NCI-H2029 (cell line): ENCODE results near the gene MOG.

Experiments
- DNase-seq: peaks from one replicate; lab custom pipeline; 2025; lab: John Stamatoyannopoulos, UW

Gene MOG

GRCh38 chr6:29676981-29677601, 20.2 kb downstream of the MOG start:
- DNase-seq, result peak; percentile 27

GRCh38 chr6:29678114-29678513, 21.2 kb downstream of the MOG start:
- no peak for DNase-seq

DNA sequence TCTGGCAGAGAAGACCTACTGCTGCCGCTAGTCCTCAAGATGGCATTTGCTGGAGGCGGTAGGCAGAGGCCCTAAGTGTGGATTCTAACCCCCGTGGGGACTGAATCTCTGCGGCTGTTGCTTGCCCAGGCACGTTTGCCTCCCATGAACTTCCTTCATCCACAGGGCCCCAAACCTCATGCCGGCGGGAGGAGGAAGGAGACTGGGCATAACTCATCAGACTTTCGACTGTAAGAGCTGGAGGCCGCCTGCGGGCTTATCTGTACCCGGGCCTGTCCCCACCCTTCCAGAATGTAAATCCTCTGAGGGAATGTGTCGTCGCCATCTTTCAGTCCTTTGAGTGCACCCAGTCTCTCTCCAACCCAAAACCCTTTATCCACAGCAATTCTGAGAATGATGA, 23.1 kb downstream of the MOG start:
- no peak for DNase-seq

- DNase-seq, result no peak
These were observed 23.5 kb downstream of the MOG start for GRCh38 chr6:29680416-29680815.

DNA sequence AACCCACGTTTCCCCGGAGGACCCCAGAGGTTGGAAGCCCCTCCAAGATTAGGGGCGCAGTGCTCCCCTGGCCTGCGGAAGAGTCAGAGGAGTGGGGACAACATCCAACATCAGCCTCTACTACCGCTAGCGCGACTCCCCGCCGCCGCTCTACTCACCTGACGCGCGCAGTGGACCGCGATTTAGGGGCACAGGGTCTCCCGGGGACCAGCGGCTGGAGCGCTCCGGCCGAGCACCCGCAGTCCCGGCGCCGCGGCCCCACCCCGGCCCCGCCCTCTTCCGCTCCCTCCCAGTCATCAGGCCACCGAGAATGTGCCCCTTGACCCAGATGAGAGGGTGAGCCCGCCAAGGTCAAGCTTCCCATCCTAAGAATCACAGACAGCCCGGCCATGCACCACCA, 24.0 kb downstream of the MOG start, which contains the start of gene ZFP57:
Gene ZFP57, minus strand, starts transcription at position 249 of the 400 bp plus-strand sequence. CDS start 4,149 bp downstream, outside the sequence.
- DNase-seq, result no peak

- no peak for DNase-seq
These were observed 24.9 kb downstream of the MOG start for GRCh38 chr6:29681811-29682210.

- DNase-seq, result no peak
These were observed 28.9 kb downstream of the MOG start for GRCh38 chr6:29685718-29686326.

GRCh38 chr6:29694637-29695036, 37.7 kb downstream of the MOG start:
- no peak for DNase-seq

DNA sequence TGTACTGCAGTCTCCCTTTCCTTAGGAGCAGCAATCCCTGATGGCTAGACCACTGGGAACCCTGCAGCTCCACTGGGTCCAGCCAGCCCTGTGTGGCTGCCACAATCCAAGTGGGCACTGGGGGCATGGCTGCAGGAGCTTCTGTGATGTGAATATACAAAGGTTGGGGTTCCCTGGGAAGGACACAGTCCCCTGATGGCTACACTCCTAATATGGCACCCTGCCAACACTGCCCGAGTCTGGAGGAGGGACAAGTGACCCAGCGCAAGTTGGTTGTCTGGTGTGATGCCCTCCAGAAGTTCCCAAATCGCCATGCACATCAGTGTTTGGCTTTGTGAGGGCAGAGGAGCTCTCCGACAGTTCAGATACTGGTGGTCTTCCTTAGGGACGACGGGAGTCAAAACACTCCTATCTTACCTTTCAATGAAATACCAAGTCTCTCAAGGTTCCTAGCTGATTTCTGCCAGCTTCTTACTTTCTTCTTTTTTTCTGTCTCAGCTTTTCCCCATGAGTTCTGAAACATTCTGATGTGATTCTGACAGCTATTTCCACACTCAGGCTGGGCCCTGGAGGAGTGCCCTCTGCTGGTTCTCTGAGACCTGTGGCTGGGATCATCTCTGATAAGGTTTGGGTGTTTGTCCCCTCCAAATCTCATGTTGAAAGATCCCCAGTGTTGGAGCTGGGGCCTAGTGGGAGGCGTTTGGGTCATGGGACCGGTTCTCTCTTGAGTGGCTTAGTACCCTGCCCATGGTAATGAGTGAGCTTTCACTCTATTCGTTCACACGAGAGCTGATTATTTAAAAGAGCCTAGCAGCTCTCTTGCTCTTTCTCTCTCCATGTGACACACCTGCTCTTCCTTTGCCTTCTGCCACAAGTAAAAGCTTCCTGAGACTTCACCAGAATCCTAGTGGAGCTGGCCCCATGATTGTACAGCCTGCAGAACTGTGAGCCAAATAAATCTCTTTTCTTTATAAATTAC, 39.5 kb downstream of the MOG start:
- no peak for DNase-seq

DNA sequence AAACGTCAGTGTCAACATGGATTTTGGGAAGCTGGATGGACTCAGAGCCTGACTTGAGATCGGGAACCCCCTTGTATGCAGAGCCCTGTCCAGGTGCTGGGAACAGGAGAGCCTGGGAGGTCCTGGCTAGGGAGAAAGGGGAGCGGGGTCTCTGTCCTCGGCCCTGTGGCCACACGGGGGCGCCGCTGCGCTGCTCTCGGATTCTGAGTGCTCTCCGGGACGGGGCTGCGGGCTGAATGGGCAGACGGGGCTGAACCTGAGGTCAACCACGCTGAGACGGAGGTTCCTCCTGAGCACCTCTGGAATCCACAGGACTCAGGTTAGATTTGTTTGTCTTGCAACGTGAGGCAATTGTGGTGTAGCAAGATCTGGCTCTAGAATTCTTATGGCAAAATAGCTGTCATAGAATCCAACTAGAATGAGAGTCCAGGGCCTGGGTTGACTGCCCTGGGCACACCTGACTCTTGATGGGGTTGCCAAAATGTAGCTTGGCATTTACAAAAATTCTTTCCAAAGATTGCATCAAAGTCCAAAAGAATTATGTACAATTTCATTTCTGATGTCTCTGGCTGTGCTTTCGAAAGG, 45.7 kb downstream of the MOG start:
- DNase-seq, result no peak

- peak; percentile 5 for DNase-seq
These were observed 48.7 kb downstream of the MOG start for GRCh38 chr6:29705389-29706231.

DNA sequence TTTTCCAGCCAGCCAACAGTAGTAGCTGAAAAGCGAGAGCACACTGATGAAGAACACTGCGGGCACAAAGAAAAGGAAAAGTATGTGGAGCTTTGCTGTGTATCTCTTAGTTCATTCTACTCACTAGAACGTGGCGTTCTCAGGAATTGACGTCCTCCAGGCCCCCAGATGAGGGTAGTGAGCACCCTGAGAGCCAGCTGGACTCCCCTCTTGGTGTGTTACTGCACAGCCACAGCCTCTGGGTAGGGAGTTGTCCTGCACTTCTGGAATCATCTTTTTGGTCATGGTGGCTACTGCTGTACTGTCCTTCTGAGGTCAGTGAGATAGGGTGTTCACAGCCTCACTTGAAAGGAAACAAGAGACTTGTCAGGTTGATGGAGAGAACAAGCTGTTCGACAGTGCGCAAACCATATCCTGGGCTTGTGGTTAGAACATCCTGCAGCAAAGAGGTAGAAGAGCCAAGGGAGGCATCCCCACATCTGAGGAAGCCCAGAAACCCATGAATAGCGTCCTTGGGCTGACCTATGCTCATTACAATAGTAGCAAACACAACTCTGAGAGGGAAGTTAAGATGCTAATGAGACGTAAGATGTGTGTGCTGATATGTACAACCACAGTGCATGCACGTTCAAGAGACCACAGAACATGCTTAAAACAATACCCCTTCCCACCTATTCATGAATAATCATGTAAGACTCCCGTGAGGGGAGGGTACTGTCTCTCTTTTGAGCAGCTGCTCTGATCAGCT, 51.7 kb downstream of the MOG start:
- DNase-seq, result no peak

DNA sequence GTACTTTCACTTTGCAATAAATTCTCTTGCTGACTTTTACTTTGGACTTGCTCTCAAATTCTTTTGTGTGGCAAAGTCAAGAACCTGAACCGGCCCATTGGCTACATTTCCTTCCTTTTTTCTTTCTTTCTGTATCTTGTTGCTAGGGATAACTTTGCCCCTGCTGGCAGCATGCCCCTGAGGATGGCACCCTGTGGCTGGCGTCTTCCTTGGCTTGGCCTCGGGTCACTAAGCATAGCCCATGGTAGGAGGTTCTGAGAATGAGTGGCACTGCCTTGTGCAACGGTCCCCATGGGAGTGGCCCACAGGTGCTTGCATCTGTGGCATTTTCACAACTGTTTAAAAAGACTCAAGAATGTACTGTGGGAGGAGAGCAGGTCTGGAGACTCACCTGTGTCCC, 52.3 kb downstream of the MOG start:
- no peak for DNase-seq

DNA sequence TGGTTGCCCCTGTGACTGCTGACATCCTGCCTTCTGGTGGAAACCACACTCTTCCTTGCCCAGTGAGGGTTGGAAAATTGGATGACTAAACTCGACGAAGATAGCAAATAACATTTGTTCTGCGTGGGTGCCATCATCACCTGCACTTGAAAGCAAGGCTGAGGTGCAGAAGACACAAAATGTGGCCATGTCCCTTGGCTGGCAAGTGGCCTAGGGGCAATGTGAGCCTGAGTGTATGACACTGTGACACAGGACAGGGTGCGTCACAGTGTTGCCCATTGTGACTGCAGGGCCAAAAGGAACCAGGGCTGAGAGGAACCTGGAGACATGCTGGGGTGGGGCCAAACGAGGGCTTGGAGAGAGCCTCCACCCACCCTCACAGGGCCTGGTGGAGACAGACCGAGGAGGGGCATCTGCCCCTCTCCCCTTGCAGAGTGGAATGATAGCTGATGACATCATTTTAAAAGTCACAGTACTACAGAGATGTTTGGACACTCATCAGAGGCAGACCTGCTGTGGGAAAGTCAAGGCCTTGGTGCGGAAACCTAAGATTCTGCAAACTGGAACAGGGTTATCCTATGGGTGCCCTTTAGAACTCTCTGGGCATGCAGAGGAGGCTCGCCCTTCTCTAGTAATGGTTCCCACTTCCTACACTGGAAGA, 53.5 kb downstream of the MOG start:
- DNase-seq, result no peak

- DNase-seq, result no peak
These were observed 64.0 kb downstream of the MOG start for GRCh38 chr6:29720863-29721262.
